Esophagus squamous epithelium (tissue), 5 donors: ENCODE measurements around the gene ADAMTSL1. TPM values are rescaled to one million over a fixed set of nuclear protein-coding genes. Genes with fewer than 3 reads are reported as not detected.
A peak's percentile ranks its signal among the peaks of the same experiment; 100 is the strongest.

Experiments used
- DNase-seq: peaks from one replicate; lab custom pipeline; 2025; lab: John Stamatoyannopoulos, UW
- H3K27ac ChIP-seq, 4 donors: fragments of 200-600 bp; sonication (generic); one replicate each; pipeline ENCODE4 v1.5.1; 2016 to 2019; ENCODE audit warnings: mild to moderate bottlenecking in 1 of 4
- H3K27me3 ChIP-seq, 4 donors: fragments of 200-600 bp; sonication (generic); 1 replicate in 3 of 4; 2 replicates in 1 of 4; pipeline versions ENCODE4 v1.5.1 to v1.6.0; 2017 to 2021; ENCODE audit warnings: antibody characterized with exemption in 1 of 4
- H3K36me3 ChIP-seq, 3 donors: fragments of 200-600 bp; sonication (generic); one replicate each; pipeline ENCODE4 v1.5.1; 2016 to 2019
- H3K4me1 ChIP-seq, 3 donors: fragments of 200-600 bp; sonication (generic); one replicate each; pipeline ENCODE4 v1.5.1; 2017 to 2019
- H3K4me3 ChIP-seq, 4 donors: fragments of 200-600 bp; sonication (generic); 1 replicate in 3 of 4; 2 replicates in 1 of 4; pipeline ENCODE4 v1.5.1; 2016 to 2019; ENCODE audit warnings: mild to moderate bottlenecking in 2 of 4, moderate library complexity in 1 of 4
- H3K9me3 ChIP-seq, 3 donors: fragments of 200-600 bp; sonication (generic); one replicate each; pipeline ENCODE4 v1.5.1; 2016 to 2019
- POLR2A ChIP-seq, 4 donors: fragments of 450-650 bp; IDR thresholded peaks; one replicate each; pipeline ENCODE4 v1.6.1; 2017; ENCODE audit warnings: antibody characterized with exemption in 4 of 4, mild to moderate bottlenecking in 4 of 4, moderate library complexity in 3 of 4
- WGBS, 2 donors: methylation state at CpG; one replicate each; pipeline ENCODE4 v1.1.5; 2018; 5-methylcytosine and 5-hydroxymethylcytosine counted together
- intact Hi-C: fragments of 100-400 bp; cut with DNase I; formaldehyde crosslinking; loops from one replicate; pipeline ENCODE4 v1.15.0; 2022
- total RNA-seq, 4 donors: library from RNA; depleted of rRNA; stranded (reverse); fragments of >200 nt; gene quantifications; one replicate each; pipeline ENCODE4 v1.1.0, GENCODE V29; 2016
- TF ChIP-seq, protein P1 (sequence below), 6 experiments: fragments of 450-650 bp in 4 of 6; fragments of 200-600 bp in 2 of 6; sonication (generic) in 2 of 6; IDR thresholded peaks; one replicate each; pipeline ENCODE4 v1.5.1; 2016 to 2019; ENCODE audit warnings: antibody characterized with exemption in 6 of 6, mild to moderate bottlenecking in 4 of 6, moderate library complexity in 4 of 6
- donor health status: DM: yes; HTN: yes; CAD: no.

The ADAMTSL1 gene
- total RNA-seq, 4 donors from 2014 or later: 0.80 to 23.7 (median 2.3) TPM

DNA sequence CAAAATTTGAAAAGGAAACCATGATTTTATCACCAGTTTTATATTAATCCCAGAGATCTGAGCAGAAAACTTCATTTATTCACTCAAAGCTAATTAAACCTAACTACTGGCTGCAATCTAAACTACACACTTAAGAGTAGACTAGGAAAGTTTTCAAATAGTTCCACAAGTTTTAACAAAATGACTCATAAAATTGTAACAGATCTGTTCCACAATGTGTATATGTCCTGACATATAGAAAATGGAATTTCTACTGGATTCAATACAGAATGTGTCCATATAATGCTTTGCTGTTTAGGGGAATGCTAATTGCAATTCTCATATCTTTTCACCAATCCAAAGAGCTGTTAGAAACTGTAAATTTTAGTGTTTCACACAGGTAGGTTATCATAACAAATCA is 40.3 kb upstream of the ADAMTSL1 start:
- no peaks in the 10 kb centered on the region for H3K36me3 ChIP-seq
- no peak overlapping the region for H3K27ac ChIP-seq
- TF ChIP-seq, protein P1, sequence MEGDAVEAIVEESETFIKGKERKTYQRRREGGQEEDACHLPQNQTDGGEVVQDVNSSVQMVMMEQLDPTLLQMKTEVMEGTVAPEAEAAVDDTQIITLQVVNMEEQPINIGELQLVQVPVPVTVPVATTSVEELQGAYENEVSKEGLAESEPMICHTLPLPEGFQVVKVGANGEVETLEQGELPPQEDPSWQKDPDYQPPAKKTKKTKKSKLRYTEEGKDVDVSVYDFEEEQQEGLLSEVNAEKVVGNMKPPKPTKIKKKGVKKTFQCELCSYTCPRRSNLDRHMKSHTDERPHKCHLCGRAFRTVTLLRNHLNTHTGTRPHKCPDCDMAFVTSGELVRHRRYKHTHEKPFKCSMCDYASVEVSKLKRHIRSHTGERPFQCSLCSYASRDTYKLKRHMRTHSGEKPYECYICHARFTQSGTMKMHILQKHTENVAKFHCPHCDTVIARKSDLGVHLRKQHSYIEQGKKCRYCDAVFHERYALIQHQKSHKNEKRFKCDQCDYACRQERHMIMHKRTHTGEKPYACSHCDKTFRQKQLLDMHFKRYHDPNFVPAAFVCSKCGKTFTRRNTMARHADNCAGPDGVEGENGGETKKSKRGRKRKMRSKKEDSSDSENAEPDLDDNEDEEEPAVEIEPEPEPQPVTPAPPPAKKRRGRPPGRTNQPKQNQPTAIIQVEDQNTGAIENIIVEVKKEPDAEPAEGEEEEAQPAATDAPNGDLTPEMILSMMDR (IDR thresholded peaks at IDR 0.05): no peak
- no peak for TF ChIP-seq POLR2A (IDR thresholded peaks at IDR 0.05)
- H3K4me3 ChIP-seq: no peak overlapping the region
- DNase-seq: no peak
- no peaks in the 10 kb centered on the region for H3K9me3 ChIP-seq
- peaks cover 0 to 17% (median 2%) of the 10 kb centered on the region in 3 donors for H3K4me1 ChIP-seq
- no peaks in the 10 kb centered on the region for H3K27me3 ChIP-seq
- intact Hi-C loops: loop anchor here (10.0 kb wide), 1 partner anchor 169 kb away; no protein-coding TSS in a partner anchor

DNA sequence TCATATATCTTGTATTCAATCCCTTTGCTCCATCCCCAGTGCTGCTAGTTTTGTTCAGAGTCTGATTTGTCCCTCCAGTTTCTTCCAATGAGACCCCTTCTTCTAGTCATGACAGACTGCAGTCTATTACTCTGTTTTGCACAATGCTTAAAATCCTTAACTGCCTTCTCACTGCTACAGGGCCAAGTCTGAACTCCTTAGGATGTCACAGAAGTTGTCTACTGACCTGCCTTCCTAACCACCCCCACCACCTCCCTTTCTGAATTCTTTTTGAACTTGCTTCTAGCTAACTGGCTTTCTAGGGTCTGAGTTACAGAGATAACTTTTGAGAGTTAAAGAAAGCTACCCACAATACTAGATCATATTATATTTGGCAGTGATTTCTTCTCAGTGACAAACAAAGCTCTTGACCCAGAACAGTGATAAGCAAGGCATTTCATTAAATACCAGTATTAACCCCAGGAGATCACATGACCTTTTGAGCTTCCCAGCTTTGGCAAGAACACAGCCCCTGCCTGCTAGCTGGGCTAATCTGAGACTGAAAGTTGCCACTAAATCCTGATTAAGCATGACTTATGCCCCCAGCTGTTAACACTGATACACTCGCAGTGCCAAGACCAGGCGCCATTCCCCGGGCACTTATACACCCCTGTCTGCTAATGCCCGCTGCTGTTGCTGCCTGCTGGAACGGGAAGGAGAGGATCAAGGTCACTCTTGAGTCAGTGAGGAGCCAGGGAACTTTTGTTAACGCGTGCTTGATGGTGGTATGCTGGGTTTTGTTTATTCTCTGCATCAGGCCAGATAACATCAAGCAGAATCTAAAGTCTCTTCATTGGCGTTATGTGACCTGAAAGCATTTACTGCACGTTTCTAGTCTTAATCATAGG is 36.4 kb upstream of the ADAMTSL1 start:
- DNase-seq: no peak
- Histone ChIP-seq H3K9me3 (no peaks in the 10 kb centered on the region), H3K4me3 (peak overlapping the region in 3 of 4 donors; percentile 43 to 63 (median 43)), H3K4me1 (peaks cover 0 to 36% (median 2%) of the 10 kb centered on the region in 3 donors), H3K27ac (peak overlapping the region in 3 of 4 donors; percentile 60 to 81 (median 77)), H3K27me3 (no peaks in the 10 kb centered on the region), H3K36me3 (no peaks in the 10 kb centered on the region)
- TF ChIP-seq POLR2A (IDR thresholded peaks at IDR 0.05): no peak
- TF ChIP-seq, protein P1 (IDR thresholded peaks at IDR 0.05): no peak
- intact Hi-C loops: loop anchor here (10.0 kb wide), 1 partner anchor 173 kb away; no protein-coding TSS in a partner anchor
- WGBS, 2 donors: 25 to 46% methylated on average over 8 to 9 of the region's 9 CpGs

DNA sequence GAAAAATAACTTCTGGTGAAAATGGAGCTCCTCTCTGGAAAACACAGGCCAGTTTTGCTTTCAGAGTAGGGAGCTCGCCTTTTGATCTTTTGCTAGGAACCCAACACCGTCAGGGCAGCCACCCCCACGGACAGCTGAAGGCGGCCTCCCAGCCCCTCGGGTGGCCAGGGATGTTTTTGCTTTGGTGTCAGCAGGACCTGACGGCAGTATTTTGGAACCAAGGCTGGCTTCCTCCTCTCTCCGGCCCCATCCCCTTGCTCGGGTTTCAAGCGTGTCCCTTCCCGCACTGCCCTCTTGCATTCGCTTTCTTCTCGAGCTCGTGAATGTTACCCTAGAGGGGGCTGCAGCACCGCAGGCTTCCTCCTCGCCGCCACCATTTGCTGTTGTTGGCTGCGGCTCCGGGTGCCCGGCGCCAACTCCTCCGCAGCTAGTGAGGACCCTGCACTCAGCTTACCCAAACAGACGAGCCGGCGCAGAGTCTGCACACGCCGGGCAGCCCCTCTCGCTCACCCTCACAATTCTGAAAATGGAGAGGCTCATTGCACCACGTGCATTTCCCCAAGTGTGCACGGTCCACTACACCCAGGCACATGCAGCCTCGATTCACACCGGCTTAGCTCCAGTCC is 35.5 kb upstream of the ADAMTSL1 start:
- Histone ChIP-seq H3K4me3 (peak overlapping the region; percentile 18 to 63 (median 43)), H3K27ac (peak overlapping the region; percentile 11 to 81 (median 68)), H3K27me3 (no peaks in the 10 kb centered on the region), H3K4me1 (peaks cover 0 to 44% (median 8%) of the 10 kb centered on the region in 3 donors), H3K36me3 (no peaks in the 10 kb centered on the region), H3K9me3 (no peaks in the 10 kb centered on the region)
- no peak for DNase-seq
- TF ChIP-seq, protein P1 (IDR thresholded peaks at IDR 0.05): peak in 3 of 6 experiments; percentile 9 to 24 (median 13)
- no peak for TF ChIP-seq POLR2A (IDR thresholded peaks at IDR 0.05)
- WGBS, 2 donors: 17 to 31% methylated on average over 22 to 25 of the region's 31 CpGs
- intact Hi-C loops: loop anchor here (10.0 kb wide), 1 partner anchor 174 kb away; no protein-coding TSS in a partner anchor

DNA sequence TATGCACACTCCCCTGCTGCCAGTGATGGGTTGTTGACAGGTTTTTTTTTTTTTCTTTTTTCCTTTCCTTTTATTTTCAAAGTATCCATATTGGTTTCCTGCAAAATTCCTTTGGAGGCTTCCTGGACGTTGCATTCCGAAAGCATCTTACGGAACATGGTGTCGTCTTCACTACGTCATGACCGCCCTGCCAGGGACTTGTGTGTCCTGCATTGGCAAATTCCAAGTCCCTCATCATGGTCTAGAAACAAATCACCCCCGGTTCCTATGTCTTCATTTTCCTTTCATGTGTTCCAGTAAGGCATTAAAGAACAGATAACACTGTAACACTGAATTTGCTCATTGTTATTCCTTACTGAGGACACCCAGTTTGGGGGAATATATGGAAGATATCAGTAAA is 35.0 kb upstream of the ADAMTSL1 start:
- 75 to 90% methylated on average over 6 to 7 of the region's 7 CpGs for WGBS, 2 donors
- Histone ChIP-seq H3K4me1 (peaks cover 0 to 50% (median 8%) of the 10 kb centered on the region in 3 donors), H3K9me3 (no peaks in the 10 kb centered on the region), H3K36me3 (no peaks in the 10 kb centered on the region), H3K4me3 (peak overlapping the region; percentile 18 to 63 (median 43)), H3K27ac (peak overlapping the region in 2 of 4 donors; percentile 60 to 81), H3K27me3 (no peaks in the 10 kb centered on the region)
- no peak for DNase-seq
- intact Hi-C loops: loop anchor here (10.0 kb wide), 1 partner anchor 174 kb away; no protein-coding TSS in a partner anchor
- TF ChIP-seq POLR2A (IDR thresholded peaks at IDR 0.05): no peak
- TF ChIP-seq, protein P1 (IDR thresholded peaks at IDR 0.05): no peak
